CD4-positive, alpha-beta T cell treated with Interleukin-6 at 100 ng/mL for 8 hours (primary cell): ENCODE measurements around the gene PRIMPOL.
A peak's percentile ranks its signal among the peaks of the same experiment; 100 is the strongest.

Experiments used
- DNase-seq: peaks from one replicate; pipeline ENCODE4 v3.0.0-alpha.2; 2020; ENCODE audit warnings: mixed read lengths, low spot score

Gene PRIMPOL

DNA sequence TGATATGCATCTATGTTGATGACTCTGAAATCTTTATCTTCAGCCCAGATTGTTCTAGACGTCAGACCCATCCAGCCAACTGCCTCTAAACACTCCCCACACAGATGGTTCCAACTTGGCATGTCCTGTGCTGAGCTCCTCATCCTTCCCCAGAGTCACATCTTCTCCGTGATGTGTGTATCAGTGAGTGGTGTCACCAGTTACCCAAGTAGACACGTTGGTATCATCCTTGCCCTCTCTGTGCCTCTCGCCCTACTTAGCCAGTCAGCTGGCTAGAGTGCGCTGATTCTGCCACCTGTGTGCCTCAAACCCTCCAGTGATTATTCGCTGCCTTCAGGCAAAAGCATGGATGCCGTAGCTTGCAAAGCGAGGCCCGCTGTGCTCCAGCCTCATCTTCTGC lies 18.6 kb downstream of the PRIMPOL start:
- no peak for DNase-seq

DNA sequence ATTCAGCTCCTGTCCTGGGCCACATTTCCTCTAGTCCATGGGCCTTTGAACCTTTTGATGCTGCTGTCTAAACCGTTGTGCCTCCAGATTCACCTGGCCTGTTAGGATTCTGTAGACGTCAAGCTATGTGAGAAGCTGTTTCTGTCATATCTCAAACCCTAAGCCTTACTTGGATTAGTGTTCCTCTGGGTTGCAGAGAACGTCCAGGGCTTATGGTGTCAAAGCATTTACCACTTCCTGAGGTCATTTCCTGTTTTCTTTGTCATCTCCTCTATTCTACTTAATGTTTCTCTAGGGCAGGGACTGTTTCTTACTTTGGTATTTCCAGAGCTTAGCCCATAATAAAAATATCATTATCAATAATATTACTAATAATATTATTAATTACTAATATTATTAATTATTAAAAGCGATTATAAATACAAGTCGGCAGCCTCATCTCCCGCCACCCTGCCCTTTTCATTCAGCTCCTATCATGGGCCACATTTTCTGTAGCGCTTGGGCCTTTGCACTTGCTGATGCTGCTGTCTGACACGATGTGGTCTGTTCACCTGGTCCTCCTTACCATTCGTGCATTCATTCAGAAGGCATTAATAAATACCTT lies 19.1 kb downstream of the PRIMPOL start:
- peak; percentile 20 for DNase-seq

DNA sequence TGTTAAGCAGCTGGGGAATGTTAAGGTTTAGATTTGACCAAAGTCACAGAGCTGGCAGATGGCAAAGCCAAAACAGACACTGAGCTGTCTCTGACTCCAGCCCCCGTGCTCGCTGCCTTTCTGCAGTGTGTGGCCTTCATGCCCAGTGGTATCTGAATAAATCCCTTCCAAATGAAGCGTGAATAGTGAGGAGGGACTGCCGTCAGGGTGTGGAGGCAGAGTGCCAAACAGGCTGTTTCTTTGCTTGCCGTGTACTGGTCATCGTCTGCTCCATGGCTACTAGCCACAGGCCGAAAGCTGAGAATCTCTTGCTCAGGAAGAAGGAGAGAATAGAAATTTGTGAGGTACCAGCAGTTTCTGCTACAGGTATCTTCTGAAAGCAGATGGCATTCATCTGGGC lies 19.7 kb downstream of the PRIMPOL start:
- no peak for DNase-seq

DNA sequence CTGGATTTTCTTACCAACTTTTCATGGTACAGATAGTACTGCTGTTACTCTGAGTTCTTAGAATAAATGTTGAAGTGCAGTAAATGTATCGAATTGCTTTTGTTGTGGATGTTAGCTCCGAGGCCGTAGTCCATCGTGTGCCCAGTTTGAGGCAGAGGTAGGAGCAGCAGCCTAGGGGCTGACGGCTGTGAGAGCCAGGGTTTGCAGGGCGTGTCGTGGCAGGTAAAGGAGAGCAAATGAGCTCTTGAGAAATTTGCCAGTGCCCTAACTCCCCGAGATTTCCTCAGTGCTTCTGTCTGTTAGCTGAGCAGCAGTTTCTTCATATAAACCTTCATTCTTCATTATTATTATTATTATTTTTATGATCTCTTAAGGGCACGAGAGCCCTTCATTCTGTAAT lies 21.6 kb downstream of the PRIMPOL start:
- no peak for DNase-seq

DNA sequence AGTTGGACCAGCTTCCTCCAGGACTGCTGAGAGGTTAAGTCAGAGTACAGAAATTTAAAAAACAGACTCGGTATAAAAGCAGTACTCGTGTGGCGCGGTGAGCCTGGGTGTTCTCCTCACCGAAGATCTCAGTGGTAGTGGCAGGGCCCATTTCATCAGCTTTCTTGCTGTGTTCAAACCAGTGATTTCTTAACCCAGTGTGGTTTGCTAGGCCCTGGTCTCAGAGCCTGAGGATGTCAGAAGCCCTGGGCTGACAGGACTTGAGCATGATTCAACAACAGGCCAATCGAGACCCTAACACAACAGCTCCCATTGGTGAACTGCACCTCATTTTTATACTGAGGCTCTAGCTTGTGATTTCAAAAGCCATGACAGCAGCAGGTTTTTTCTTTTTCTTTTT lies 23.2 kb downstream of the PRIMPOL start:
- no peak for DNase-seq

DNA sequence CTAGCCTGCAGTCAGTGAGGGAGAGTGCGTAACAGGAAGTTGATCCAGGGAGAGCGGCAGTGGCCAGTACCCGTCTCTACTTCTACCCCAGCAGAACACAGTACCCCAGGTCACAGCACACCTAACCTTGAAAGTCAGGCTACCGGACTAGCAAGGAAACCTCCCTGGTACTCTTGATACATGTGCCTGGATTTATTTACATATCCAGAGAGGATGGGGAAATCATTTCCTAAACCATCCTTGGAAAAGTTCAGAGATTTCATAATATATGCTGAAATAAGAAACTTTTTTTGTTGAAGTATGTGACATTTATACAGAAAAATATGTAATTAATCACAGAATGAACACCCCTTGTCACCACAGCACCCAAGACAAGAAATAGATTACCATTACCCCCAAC lies 24.5 kb downstream of the PRIMPOL start:
- no peak for DNase-seq

DNA sequence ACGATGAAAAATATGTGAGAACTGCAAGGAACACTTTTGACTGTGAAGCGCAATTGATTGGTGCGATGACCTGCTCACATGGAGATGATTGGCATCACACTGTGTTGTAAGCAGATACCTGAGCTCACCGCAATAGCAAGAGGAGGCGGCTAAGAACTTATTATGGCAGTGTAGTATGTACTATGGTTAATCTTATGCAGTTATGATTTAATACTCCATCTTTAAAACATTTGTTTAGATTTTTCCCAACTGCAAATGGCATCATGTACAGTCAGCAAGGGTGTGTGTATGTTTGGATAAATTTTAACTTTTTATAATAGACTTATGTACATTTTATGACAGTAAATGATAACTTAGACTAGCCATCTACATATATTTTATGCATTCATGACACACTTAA lies 25.5 kb downstream of the PRIMPOL start:
- DNase-seq, result no peak

DNA sequence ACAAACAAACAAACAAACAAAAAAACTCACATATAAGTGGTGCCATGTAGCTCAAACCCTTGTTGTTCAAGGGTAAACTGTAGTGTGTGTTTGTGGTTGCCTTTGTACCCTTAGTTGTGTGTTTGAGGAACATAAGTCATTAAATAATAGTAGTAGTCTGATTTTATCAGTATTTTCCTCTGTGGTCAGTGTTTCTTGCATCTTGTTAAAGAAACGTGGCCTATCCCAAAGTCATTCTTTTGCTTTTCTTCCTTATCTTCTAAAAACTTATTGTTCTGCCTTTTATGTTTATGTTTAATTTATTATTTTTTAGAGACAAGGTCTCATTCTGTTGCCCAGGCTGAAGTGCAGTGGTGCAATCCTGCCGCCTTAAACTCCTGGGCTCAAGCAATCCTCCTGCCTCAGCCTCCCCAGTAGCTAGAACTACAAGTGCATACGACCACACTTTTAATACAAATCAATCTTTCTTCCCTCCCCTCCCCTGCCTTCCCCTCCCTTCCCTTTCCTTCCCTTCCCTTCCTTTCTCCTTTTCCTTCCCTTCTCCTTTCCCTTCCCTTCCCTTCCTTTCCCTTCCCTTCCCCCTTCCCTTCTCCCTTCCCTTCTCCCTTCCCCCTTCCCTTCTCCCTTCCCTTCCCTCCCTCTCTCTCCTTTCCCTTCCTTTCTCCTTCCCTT lies 26.4 kb downstream of the PRIMPOL start:
- DNase-seq, result no peak

DNA sequence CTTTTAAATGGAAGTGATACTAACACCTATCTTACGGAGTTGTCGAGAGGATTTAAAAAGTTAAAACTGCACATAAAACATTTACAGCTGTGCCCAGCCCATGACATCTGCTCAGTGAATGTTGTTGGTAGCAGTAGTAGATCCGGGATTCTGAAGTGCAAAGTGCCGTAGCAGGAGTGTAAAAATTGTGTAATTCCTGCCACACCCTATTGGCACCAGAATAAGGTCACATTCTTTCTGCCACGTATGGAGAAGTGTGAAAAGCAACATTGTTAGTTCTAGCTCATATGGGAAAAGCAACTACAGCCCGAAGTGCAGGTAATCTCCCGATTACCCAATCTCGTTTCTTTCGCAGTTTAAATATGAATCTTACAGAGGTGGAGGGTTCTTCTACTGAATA lies 31.2 kb downstream of the PRIMPOL start:
- no peak for DNase-seq

DNA sequence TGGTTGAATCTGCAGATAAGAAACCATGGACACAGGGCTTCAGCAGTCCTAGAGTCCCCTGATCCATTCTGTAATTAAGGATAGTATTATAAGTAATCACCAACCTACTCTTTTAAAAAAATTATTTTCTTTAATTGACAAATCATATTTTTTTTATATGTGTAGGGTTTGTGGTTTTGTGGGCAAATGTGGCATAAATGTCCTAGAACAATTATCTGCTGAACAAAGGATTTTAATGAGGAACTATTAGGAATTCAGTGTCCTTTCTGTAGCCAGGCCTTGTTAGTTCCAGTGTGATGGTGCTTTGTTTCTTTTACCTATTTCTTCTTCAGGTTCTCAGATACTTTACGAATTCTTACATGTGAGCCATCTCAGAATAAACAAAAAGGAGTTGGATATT lies 32.4 kb downstream of the PRIMPOL start:
- no peak for DNase-seq

DNA sequence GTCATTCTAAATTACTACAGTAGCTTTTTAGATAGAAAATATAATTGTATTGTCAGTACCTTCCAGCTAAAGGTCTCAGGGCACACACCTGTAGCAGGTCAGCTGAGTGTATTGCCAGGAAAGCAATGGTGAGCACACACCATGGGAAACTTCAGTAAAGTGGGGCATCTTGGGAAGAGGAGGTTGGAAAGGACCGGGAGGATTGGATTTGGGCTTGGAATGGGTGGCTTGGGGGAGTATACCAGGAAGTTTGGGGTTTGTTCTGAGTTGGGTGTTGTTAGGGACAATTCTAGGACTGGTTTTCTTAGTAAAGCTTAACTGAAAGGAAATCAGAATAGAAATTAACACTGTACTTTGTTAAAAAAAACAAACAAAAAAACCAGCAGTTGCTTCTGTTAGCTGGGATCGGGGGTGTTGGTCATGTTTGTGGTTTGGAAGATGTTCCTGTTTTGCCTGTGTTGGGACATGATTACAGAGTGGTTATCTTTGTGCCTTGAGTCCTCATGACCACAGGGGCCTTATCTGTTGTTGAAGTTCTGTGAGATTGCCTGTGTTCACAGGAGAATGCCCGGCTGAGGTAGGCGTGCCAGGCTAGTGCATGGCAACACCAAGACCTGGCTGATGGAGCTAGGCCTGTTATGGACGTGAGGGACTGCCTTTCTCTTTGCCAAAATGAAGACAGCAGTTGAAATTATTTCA lies 35.1 kb downstream of the PRIMPOL start:
- peak; percentile 2 for DNase-seq

DNA sequence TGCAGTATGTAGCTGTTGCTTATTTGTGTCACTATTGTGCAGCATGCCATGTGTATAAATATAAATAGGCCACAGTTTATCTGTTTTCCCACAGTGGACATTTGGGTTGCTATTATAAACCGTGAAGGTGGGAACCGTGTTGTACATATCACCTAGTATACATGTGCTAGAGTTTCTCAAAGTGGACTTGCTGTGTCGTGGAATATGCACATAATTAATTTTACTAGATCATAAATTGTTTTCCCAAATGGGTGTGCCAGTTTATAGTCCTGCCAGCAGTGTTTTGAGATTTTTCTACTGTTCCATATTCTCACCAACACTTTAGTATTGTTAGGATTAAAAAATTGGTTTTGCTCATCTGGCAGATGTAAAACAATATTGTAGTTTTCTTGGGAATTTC lies 38.5 kb downstream of the PRIMPOL start:
- no peak for DNase-seq

DNA sequence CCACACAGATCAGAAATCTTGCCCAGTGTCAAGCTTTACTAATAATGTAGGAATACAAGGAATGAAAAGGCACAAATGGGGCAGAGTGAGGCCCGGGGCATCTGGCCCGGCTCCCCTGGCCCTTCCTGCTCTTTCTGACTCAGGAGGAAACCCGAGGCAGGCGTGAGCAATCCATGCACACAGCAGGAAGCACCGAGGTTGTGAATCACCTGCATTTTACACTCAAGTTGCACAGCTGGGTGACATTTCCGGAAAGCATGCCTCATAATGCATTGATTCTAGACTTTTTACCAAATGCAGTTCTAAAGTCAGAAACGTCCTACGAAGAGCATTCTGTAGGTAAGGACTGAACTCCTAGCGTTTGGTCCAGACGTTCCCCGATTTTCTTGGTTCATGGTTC lies 38.9 kb downstream of the PRIMPOL start:
- DNase-seq, result no peak

DNA sequence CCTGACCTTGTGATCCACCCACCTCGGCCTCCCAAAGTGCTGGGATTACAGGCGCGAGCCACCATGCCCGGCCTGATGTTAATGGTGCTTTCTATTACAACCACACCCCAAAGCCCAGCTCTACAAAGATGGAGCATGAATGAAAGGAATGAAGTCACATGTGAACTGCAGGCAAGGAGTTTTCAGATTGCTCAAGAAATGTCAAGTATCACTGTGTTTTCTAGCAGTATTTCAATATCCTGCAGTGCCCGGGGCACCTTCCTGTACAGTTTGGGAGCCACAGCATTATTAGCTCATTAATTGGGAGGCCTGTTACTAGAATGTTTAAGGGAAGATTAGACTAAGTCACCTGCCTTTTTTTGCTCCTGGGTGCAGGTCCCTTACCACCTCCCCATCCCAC lies 40.1 kb downstream of the PRIMPOL start:
- no peak for DNase-seq

DNA sequence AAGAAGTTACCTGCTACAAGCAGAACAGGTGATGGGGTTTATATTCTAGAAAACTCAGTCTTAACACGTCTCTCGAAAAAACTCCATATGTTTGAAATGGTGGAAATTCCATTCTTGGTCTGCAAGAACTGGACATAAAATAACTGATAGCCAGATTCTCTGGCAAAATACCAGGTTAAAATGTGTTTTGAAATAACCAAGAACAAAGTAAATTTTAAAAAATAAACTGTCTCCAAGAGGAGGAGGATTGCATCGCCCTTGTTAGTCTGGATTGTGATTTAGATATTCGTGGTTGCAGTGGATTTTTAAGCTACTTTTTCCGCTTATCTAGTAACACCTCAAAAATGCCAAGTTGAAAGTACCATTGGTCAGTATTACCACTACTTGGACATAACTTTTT lies 43.5 kb downstream of the PRIMPOL start:
- DNase-seq, result no peak

DNA sequence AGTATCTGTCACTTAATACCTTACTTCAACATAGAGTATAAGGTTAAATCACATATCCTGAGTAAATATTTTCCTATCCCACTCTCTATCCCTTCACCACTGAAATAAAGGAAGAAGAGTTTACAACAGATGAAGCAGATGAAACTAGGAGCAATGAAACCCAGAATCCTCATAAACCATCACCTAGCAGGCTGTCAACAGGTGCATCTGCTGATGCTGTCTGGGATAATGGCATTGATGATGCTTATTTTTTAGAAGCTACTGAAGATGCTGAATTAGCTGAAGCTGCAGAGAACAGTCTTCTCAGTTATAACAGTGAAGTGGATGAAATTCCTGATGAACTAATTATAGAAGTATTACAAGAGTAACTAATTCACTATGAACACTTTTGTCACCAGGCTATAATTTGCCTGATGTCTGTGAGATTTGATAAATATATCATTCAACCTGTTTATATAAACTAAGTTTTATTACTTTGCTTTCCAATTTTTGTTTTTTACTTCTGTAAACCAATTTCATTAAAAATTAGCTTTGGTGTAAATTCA lies 44.9 kb downstream of the PRIMPOL start:
- DNase-seq, result no peak

DNA sequence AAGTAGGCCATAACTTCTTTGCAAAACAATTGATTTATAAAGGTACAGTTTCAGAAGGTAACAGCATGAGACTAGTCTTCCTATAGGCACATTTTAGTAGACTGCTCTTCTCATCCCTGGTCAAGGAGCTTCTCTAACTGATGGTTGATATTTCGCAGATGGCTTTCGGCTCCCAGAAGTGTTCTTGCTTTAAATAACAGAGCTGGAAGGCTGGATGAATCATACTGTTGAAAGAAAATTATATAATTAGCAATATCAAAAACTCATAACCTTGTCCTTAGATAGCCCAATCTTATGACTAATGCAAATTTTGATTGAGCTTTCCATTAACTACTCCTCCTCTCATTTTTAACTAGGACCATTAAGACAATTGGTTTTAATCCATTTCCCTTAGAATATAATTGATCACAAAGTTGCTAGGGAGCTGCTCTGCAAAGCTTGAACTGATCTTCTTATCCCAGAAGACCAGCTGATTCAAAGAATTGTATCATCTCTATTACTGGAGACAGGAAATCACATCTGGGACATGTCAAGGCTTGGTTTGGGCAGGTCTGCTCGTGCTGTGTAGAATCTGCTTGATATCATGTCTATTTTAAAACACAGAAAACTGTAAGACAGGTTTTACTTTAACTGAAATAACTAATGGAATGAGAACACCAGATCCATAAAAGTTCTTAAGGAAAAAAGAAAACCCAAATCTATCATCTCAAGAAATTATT lies 45.8 kb downstream of the PRIMPOL start:
- no peak for DNase-seq

DNA sequence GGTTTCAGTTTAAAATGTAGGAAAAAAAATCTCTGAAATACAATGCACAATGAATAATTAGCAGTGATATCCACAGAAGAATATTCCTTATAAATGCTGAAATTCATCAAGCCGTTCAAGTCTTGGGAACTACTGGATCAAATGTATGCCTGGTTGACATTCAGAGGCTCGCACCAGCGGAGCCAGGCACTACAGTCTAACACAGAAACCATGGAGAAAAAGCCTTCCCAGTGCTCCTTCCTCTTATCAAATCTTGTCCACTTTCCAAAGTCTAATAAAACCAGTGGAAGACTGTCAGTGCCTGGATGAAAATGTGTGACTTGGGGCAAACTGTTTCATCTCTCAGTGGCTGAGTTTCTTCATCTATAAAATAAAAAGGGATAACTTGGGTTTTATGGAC lies 48.4 kb downstream of the PRIMPOL start:
- no peak for DNase-seq

DNA sequence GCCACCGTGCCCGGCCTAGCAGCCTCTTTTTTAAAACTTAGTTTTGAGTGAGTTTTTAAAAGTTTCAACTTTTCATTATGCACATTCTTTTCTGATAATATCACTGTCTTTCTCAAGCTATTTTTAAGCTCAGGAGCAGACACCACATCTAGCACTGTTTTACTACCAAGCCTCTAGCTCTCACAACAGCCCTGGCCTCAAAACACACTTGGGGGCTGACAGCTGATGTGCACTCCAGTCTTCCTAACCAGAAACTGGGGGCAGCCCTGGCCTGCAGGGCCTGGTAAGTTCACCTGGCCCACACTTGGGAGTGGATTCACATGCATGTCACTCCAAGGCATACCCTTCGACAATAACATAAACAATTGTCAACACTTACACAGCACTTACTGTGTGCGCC lies 50.4 kb downstream of the PRIMPOL start:
- no peak for DNase-seq

DNA sequence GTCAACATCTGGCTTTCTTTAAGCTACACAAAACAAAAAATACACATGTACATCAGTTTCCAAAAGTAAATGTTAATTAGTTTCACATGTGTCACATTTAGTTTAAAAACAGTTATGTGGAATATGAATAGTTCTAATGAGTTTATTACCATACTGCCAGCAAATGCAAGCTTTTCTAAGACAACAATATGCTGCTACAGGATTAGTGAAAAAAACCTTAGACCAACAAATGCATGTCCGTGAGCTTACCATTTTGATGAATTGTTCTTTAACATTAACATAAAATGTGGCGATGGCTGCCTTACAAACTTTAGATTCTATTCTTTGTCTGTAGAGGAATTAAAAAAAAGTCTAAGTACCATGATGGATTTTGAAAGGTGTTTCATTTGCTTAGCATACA lies 52.6 kb downstream of the PRIMPOL start:
- no peak for DNase-seq

DNA sequence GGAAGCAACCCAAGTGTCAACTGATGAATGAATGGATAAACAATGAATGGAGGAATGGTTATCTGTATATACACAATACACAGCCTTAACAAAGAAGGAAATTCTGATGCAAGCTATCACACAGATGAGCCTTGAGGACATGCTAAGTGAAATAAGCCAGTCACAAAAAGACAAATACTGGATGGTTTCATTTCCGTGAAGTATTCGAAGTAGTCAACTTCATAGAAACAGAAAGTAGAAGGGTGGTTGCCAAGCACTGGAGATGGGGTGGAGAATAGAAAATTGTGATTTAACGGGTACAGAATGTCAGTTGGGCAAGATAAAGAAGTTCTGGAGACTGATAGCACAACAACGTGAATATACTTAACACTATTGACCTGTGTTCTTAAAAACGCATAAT lies 56.2 kb downstream of the PRIMPOL start:
- no peak for DNase-seq

DNA sequence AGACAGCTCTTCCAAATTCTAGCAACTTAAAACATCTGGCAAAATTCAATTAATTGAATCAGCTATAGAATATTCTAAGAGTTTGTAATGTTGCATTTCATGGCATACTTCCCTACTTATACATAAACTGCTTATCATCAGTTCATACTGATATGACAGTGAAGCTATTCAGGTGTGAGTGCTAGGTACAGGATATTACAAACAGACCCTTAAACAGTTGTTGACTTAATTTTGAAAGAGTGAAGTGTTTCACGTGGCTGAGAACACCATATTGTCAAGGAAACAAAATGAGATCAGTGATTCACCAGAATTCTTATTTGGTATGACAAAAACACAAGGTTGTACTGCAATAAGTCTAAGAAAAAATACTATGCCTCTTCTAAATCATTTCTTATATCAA lies 56.9 kb downstream of the PRIMPOL start:
- no peak for DNase-seq

DNA sequence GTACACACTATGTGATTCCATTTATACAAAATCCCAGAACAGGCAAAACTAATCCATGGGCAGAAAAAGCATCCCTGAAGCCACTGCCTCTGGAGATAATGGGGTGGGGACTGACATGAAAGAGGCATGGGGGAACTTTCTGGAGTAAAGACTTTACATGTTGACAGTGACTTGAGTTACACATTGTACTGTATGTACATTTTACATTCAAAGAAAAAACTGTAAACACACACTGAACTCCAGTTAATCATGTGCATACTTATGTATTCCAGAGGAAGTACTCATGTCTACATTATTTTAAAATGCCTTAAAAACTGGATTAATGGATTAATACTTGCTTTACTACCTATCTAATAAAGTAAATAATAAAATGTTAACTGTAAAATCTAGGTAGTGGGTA lies 62.8 kb downstream of the PRIMPOL start:
- no peak for DNase-seq
